Endothelial cell of umbilical vein (primary cell): ENCODE data around the gene AHNAK2. TPM values are rescaled to one million over a fixed set of nuclear protein-coding genes. Genes with fewer than 3 reads are reported as not detected.

ENCODE experiments used
- BruUV-seq: library from RNA; stranded (reverse); fragments of 400-500 nt; replicated peaks from 2 replicates; lab custom pipeline; 2021; lab: Mats Ljungman, UMichigan
- CTCF ChIA-PET: fragments of 300-600, 350-600 bp; sonication (Branson Sonifier 250); formaldehyde crosslinking; loops from one replicate; lab custom pipeline; 2021; ENCODE audit warnings: antibody characterized with exemption, inconsistent platforms; lab: Charles Lee
- POLR2A ChIA-PET: fragments of 300-600, 350-600 bp; sonication (Branson Sonifier 250); formaldehyde crosslinking; loops from one replicate; lab custom pipeline; 2021; ENCODE audit warnings: antibody characterized with exemption, inconsistent platforms; lab: Charles Lee
- DNase-seq: peaks from one replicate; pipeline ENCODE4 v3.0.0-alpha.2; 2011; ENCODE audit warnings: low read depth, low spot score
- FAIRE-seq: peaks from 2 replicates; lab custom pipeline; 2011; peaks lifted over from hg19 to GRCh38; lab: Jason Lieb, UNC
- H2AFZ ChIP-seq: 2 replicates; pipeline ENCODE4 v1.6.0; 2012; ENCODE audit warnings: low read depth, low read length, control low read depth, inconsistent platforms
- H3K27ac ChIP-seq: 2 replicates; pipeline ENCODE4 v1.5.1; 2011; ENCODE audit warnings: low read depth, mild to moderate bottlenecking, control low read depth, low read length, moderate library complexity; ENCODE audit not compliant: insufficient read depth
- H3K27me3 ChIP-seq, 2 experiments: 2 replicates each; pipeline versions ENCODE4 v1.6.0 to v1.6.1; 2011; ENCODE audit warnings: low read length in 2 of 2, mixed read lengths in 1 of 2; ENCODE audit not compliant: control insufficient read depth in 2 of 2, insufficient read depth in 2 of 2
- H3K36me3 ChIP-seq, 2 experiments: 2 replicates in 1 of 2; 3 replicates in 1 of 2; pipeline ENCODE4 v1.5.1; 2011; ENCODE audit warnings: low read length in 2 of 2, mild to moderate bottlenecking in 1 of 2, moderate library complexity in 1 of 2; ENCODE audit not compliant: control insufficient read depth in 2 of 2, insufficient read depth in 2 of 2; ENCODE audit errors: extremely low read depth in 1 of 2
- H3K4me1 ChIP-seq: 3 replicates; pipeline ENCODE4 v1.5.1; 2011; ENCODE audit warnings: mild to moderate bottlenecking, low read length; ENCODE audit not compliant: control insufficient read depth, insufficient read depth; ENCODE audit errors: extremely low read depth
- H3K4me2 ChIP-seq: 2 replicates; pipeline ENCODE4 v1.6.1; 2011; ENCODE audit warnings: low read length, control low read depth, mixed read lengths; ENCODE audit not compliant: insufficient read depth
- H3K4me3 ChIP-seq, 3 experiments: fragments of 200-600 bp in 1 of 3; sonication (generic), shearing (Covaris generic) in 1 of 3; replicated peaks in 1 of 3; 2 replicates each; pipeline ENCODE4 v1.5.1; 2011 to 2016; ENCODE audit warnings: control low read depth in 3 of 3, low read length in 3 of 3, mild to moderate bottlenecking in 2 of 3, inconsistent platforms in 1 of 3, low read depth in 1 of 3, moderate library complexity in 1 of 3; ENCODE audit not compliant: insufficient read depth in 1 of 3
- H3K79me2 ChIP-seq: 2 replicates; pipeline ENCODE4 v1.6.0; 2012; ENCODE audit warnings: low read length, inconsistent platforms; ENCODE audit not compliant: control insufficient read depth, insufficient read depth
- H3K9ac ChIP-seq: replicated peaks from 2 replicates; pipeline ENCODE3; 2011; ENCODE audit warnings: low read length, control low read depth; ENCODE audit not compliant: insufficient read depth; ENCODE audit errors: extremely low read depth
- H3K9me1 ChIP-seq: replicated peaks from 3 replicates; pipeline ENCODE4 v1.6.0; 2011; ENCODE audit warnings: mild to moderate bottlenecking, low read length; ENCODE audit not compliant: control insufficient read depth, insufficient read depth; ENCODE audit errors: extremely low read depth
- H3K9me3 ChIP-seq: replicated peaks from 2 replicates; pipeline ENCODE4 v1.5.1; 2012; ENCODE audit warnings: low read length, inconsistent platforms; ENCODE audit not compliant: control insufficient read depth, insufficient read depth
- H4K20me1 ChIP-seq: replicated peaks from 2 replicates; pipeline ENCODE3; 2011; ENCODE audit warnings: mild to moderate bottlenecking, low read length; ENCODE audit not compliant: control insufficient read depth, insufficient read depth; ENCODE audit errors: extremely low read depth
- EZH2 ChIP-seq: IDR thresholded peaks from 2 replicates; pipeline ENCODE4 v1.6.1; 2012; ENCODE audit warnings: borderline replicate concordance, low read depth, mild to moderate bottlenecking, moderate library complexity, low read length, inconsistent platforms; ENCODE audit not compliant: severe bottlenecking
- FOS ChIP-seq: IDR thresholded peaks from 2 replicates; pipeline ENCODE4 v1.6.1; 2011; ENCODE audit warnings: mild to moderate bottlenecking, low read length, moderate library complexity, borderline replicate concordance; ENCODE audit not compliant: insufficient read depth
- GATA2 ChIP-seq: IDR thresholded peaks from 2 replicates; pipeline ENCODE4 v1.7.0; 2011; ENCODE audit warnings: low read depth, mild to moderate bottlenecking, moderate library complexity, mixed read lengths, low read length; ENCODE audit not compliant: insufficient read length, insufficient read depth
- JUN ChIP-seq: IDR thresholded peaks from 2 replicates; pipeline ENCODE4 v1.6.1; 2011; ENCODE audit warnings: borderline replicate concordance, low read depth; ENCODE audit not compliant: insufficient read length, insufficient read depth
- MYC ChIP-seq: IDR thresholded peaks from one replicate; pipeline ENCODE4 v1.6.1; 2011; ENCODE audit warnings: mild to moderate bottlenecking, low read depth, low read length
- POLR2A ChIP-seq: IDR thresholded peaks from 2 replicates; pipeline ENCODE4 v1.6.1; 2012; ENCODE audit warnings: low read depth, mild to moderate bottlenecking, control low read depth, low read length
- POLR2AphosphoS5 ChIP-seq: IDR thresholded peaks from 2 replicates; pipeline ENCODE4 v1.6.1; 2012; ENCODE audit warnings: low read depth, mild to moderate bottlenecking, control low read depth, low read length, moderate library complexity; ENCODE audit not compliant: insufficient read depth
- dilution Hi-C: fragments of 300-500 bp; cut with MboI; formaldehyde crosslinking; loops from one replicate; pipeline ENCODE4 v1.15.0; 2019; ENCODE audit warnings: low sequenced_read_pairs; ENCODE audit not compliant: extremely low pct_ligation_motif_present
- intact Hi-C: fragments of 100-400 bp; cut with micrococcal nuclease; formaldehyde crosslinking; loops from one replicate; pipeline ENCODE4 v1.10.0; 2022
- polyA plus RNA-seq, 4 experiments: library from polyadenylated mRNA; depleted of rRNA in 3 of 4; stranded (reverse) in 3 of 4; unstranded in 1 of 4; fragments of >200 nt; gene quantifications; 2 replicates each; pipeline versions ENCODE4 v1.2.1 to v1.2.3, GENCODE V29; 2011 to 2012; ENCODE audit warnings: missing spikeins in 1 of 4
- total RNA-seq: library from RNA; stranded (reverse); gene quantifications from 2 replicates; pipeline ENCODE4 v1.2.3, GENCODE V29; 2021
- TF ChIP-seq, protein P1 (sequence below), 2 donors: IDR thresholded peaks; 1 replicate in 1 of 2; 2 replicates in 1 of 2; pipeline ENCODE4 v1.5.1; 2011; ENCODE audit warnings: low read length in 2 of 2, mild to moderate bottlenecking in 2 of 2, moderate library complexity in 2 of 2, control low read depth in 1 of 2, inconsistent platforms in 1 of 2, low read depth in 1 of 2; ENCODE audit not compliant: insufficient read depth in 1 of 2; ENCODE audit errors: extremely low read depth in 1 of 2
- TF ChIP-seq, protein P2 (sequence below): IDR thresholded peaks from 2 replicates; pipeline ENCODE4 v1.6.1; 2011; ENCODE audit not compliant: insufficient read depth, insufficient read length

Gene AHNAK2
- total and polyA plus RNA-seq, 2 donors (not counting 3 experiments of a cell fraction or from before 2014, with no cell fraction given), result 17.7 to 68.7 TPM

DNA sequence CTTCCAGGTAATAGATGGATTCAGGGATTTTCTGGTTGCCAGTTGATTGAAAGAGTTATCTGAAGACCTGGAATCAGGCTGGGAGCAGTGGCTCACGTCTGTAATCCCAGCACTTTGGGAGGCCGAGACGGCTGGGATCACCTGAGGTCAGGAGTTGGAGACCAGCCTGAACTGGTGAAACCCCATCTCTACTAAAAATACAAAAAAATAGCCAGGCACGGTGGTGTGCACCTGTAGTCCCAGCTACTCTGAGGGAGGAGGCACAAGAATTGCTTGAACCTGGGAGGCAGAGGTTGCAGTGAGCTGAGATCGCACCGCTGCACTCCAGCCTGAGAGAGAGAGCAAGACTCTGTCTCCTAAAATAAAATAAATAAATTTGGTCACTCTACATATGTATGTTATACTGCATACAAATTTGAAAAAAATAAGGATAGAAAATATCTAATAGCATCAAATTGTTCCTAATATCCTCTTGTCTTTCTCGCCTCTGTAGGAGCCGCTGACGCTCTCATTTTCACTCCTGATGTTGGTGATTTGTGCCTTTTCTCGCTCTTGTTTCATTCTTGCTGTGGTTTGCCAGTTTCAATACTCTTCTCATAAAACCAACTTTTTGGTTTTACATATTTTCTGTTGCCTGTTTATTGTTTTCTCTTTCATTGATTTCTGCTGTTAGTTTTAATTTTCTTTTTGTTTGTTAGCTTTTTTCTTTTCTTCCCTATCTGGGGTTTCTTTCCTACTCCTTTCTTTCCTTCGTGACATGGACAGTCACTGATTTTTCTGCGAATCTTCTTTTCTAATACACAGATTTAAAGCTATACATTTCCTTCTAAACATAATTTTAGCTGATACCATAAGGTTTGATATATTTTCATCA, 77.3 kb downstream of the AHNAK2 start:
- CTCF ChIA-PET, result interaction anchor here (1.0 kb wide), 2 partner anchors 12 to 181 kb away, joined by 3 read pairs; no protein-coding TSS in a partner anchor
- dilution Hi-C loops (no loop called here), intact Hi-C loops (no loop called here)
- H3K4me1 ChIP-seq, result no peaks in the 10 kb centered on the region
- no peaks in the 10 kb centered on the region for H3K79me2 ChIP-seq
- no peaks in the 10 kb centered on the region for H4K20me1 ChIP-seq
- no peaks in the 10 kb centered on the region for H3K9me1 ChIP-seq
- no peak overlapping the region for H3K4me2 ChIP-seq
- no peak overlapping the region for H2AFZ ChIP-seq
- POLR2A ChIA-PET, result no interaction called here
- DNase-seq (no peak), FAIRE-seq (no peak)
- TF ChIP-seq POLR2AphosphoS5 (no peak), POLR2A (no peak), FOS (no peak), JUN (no peak), GATA2 (no peak), MYC (no peak), EZH2 (no peak)
- TF ChIP-seq, protein P1, sequence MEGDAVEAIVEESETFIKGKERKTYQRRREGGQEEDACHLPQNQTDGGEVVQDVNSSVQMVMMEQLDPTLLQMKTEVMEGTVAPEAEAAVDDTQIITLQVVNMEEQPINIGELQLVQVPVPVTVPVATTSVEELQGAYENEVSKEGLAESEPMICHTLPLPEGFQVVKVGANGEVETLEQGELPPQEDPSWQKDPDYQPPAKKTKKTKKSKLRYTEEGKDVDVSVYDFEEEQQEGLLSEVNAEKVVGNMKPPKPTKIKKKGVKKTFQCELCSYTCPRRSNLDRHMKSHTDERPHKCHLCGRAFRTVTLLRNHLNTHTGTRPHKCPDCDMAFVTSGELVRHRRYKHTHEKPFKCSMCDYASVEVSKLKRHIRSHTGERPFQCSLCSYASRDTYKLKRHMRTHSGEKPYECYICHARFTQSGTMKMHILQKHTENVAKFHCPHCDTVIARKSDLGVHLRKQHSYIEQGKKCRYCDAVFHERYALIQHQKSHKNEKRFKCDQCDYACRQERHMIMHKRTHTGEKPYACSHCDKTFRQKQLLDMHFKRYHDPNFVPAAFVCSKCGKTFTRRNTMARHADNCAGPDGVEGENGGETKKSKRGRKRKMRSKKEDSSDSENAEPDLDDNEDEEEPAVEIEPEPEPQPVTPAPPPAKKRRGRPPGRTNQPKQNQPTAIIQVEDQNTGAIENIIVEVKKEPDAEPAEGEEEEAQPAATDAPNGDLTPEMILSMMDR (IDR thresholded peaks at IDR 0.05; ENCODE audit: extremely low read depth in 1 of 2, insufficient read depth in 1 of 2, low read depth in 1 of 2, low read length in 2 of 2), result no peak
- TF ChIP-seq, protein P2, sequence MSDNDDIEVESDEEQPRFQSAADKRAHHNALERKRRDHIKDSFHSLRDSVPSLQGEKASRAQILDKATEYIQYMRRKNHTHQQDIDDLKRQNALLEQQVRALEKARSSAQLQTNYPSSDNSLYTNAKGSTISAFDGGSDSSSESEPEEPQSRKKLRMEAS, result no peak
- peaks cover 4% of the 10 kb centered on the region in 2 experiments for H3K27me3 ChIP-seq
- H3K36me3 ChIP-seq, result no peaks in the 10 kb centered on the region
- H3K4me3 ChIP-seq, result no peak overlapping the region
- H3K9ac ChIP-seq, result no peak overlapping the region
- H3K27ac ChIP-seq, result no peak overlapping the region
- H3K9me3 ChIP-seq, result no peaks in the 10 kb centered on the region
- BruUV-seq, result no TSS peak
